SK-N-MC (cell line): ENCODE results near the gene RHEB.

Experiments used
- EZH2 ChIP-seq: fragments of 200-600 bp; sonication (generic); IDR thresholded peaks from one replicate; pipeline ENCODE4 v1.6.1; 2017; ENCODE audit warnings: antibody characterized with exemption
- FOXP2 ChIP-seq: optimal IDR thresholded peaks from 2 replicates; pipeline ENCODE3; 2011; ENCODE audit warnings: mild to moderate bottlenecking, moderate library complexity; ENCODE audit not compliant: insufficient read depth; ENCODE audit errors: extremely low read length, control extremely low read depth
- POLR2AphosphoS5 ChIP-seq: IDR thresholded peaks from 2 replicates; pipeline ENCODE4 v1.6.1; 2012; ENCODE audit warnings: mild to moderate bottlenecking, low read depth, low read length, borderline replicate concordance

GRCh38 chr7:151541709-151542499 is 22.2 kb upstream of the RHEB start:
- TF ChIP-seq POLR2AphosphoS5 (no peak), EZH2 (no peak), FOXP2 (no peak)
